ENCODE results near the gene LMBRD2.
"Not testable (repeated sequence)": the region's sequence is repeated elsewhere in the genome, so short reads cannot be mapped to it uniquely, and the experiment has no call there.

LMBRD2 gene

GRCh38 chr5:36151434-36152323 is at the start of gene LMBRD2, which contains the start of gene SKP2:
LMBRD2 (minus strand) TSS chr5:36151887; CDS start chr5:36143349, 8,538 bp downstream.
SKP2 (plus strand) TSS chr5:36152111; CDS start chr5:36152263, 152 bp downstream.
- DNase-seq: peak; percentile 100

DNA sequence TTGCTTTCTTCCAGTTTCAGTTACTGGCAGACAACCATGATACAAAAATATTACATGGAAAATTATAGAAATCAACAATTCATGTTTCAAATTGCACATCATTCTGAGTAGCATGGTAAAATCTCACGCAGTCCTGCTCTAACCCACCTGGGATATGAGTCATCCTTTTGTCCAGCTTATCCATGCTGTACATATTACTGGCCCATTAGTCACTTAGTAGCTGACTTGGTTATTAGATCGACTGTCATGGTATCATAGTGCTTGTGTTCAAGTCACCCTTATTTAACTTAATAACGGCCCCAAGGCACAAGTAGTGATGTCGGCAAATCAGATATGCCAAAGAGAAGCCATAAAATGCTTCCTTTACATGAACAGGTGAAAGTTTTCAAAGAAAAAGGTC is 48.8 kb upstream of the LMBRD2 start:
- peak; percentile 31 for DNase-seq

DNA sequence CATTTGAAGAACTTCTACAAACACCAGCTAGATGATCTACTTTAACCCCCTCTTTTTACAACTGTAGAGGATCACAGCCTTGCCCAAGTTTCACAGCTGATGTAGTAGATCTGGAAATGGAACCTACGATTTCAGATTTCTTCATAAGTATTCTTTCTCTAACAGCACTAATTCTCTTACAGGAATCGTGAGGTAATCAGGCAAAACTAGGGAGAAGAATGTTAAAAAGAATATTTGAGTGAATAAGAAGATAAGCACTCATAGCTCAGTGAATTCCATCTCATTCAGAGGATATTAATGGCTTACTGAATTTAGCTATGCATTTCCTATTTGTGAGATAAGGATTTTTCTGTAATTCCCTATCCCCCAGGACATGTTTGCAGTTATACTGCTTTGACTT is 47.9 kb upstream of the LMBRD2 start:
- DNase-seq: no peak

DNA sequence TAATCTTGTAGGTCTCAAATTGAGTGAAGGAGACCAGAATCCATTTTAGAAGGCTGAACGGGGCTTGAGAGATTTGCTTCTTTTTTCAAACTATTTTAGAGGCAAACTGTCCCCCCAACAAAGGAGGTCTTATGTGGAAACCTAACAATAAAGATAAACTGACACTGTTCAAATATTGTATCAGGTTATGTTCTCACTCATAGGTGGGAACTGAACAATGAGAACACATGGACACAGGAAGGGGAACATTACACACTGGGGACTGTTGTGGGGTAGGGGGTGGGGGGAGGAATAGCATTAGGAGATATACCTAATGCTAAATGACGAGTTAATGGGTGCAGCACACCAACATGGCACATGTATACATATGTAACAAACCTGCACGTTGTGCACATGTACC is 47.1 kb upstream of the LMBRD2 start:
- peak; percentile 31 for DNase-seq

- DNase-seq: no peak
Observed at GRCh38 chr5:36198281-36198680, 46.6 kb upstream of the LMBRD2 start.

DNA sequence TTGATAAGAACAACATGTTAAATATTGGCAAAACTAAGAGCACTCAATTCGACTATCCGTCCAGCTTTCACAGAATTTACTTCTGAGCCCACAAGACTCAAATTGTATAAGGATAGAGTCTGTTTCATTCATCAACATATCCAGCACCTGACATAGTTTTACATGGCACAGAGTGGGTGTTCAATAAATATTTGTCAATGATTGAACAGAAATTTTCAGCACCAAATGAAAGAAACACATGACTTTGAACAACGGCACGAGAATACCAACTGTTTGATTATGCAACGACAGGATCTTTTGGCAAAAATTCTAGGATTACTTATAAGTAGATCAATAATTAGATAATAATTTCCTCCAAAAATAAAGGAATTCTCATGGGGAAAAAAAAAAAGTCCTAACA is 42.1 kb upstream of the LMBRD2 start:
- DNase-seq: no peak

DNA sequence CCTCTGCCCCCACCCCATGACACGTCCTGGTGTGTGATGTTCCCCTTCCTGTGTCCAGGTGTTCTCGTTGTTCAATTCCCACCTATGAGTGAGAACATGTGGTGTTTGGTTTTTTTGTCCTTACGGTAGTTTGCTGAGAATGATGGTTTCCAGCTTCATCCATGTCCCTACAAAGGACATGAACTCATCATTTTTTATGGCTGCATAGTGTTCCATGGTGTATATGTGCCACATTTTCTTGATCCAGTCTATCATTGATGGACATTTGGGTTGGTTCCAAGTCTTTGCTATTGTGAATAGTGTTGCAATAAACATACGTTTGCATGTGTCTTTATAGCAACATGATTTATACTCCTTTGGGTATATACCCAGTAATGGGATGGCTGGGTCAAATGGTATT is 32.7 kb upstream of the LMBRD2 start:
- DNase-seq: not testable (repeated sequence)

GRCh38 chr5:36181774-36182173 is 30.1 kb upstream of the LMBRD2 start:
- no peak for DNase-seq

DNA sequence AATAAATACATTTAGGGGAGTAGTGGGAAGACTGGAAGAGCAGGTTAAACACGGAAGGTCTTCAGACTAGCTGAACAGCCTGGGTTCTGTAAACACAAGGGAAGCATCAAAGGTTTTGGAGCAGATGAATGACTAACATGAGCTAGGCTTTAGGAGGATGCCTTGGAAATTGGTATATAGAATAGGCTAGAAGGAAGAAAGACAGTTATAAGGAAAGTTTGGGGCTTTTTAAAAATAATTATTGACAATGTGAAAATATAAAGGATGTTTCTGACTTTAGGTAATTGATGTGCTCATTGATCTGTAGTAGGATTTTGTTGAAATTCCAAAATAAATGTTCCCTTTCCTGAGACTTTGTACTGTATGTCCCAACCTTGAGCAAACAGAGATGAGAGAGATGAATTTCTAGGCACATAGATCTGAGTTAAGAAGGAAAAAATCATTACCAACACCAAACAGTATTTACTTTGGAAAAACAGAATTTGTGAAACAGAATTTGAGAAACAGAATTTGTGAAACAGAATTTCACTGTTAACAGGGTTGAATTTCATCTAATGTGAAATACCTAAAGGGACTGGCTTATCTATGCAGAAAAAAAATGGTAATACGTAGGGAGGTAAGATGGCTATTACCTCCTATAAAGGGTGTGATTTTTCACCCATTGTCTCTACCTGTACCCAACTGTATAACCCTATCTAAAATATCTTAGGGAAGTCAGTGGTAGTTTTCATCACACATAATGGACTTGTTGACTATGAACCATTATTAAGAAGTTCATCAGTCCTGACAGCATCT is 29.1 kb upstream of the LMBRD2 start:
- no peak for DNase-seq

GRCh38 chr5:36179950-36180349 is 28.3 kb upstream of the LMBRD2 start:
- no peak for DNase-seq

DNA sequence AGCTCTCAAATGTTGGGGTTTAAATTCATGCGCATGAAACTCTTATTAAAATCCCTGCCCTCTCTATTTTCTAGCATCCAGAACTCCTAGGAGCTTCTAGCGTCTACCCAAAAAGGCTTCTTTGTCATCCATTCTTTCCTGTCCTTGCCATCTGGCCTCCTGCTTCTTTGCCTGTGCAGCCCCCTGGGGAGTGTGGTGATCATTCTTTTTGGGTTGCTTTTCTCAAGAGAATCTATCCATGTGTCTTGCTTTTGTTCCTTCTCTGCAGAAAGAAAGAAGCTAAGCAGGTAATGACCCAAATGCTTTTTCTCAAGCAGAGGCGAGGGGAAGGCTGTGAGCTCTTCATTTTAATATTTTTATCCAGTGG is 26.8 kb upstream of the LMBRD2 start:
- no peak for DNase-seq

GRCh38 chr5:36177715-36178523 is 26.2 kb upstream of the LMBRD2 start:
- peak; percentile 53 for DNase-seq

- no peak for DNase-seq
Observed at GRCh38 chr5:36177154-36177553, 25.5 kb upstream of the LMBRD2 start.

GRCh38 chr5:36175043-36175442 is 23.4 kb upstream of the LMBRD2 start:
- DNase-seq: no peak

GRCh38 chr5:36174119-36174518 is 22.4 kb upstream of the LMBRD2 start:
- no peak for DNase-seq

- no peak for DNase-seq
Observed at GRCh38 chr5:36173426-36173825, 21.7 kb upstream of the LMBRD2 start.

- no peak for DNase-seq
Observed at GRCh38 chr5:36172599-36172998, 20.9 kb upstream of the LMBRD2 start.

- no peak for DNase-seq
Observed at GRCh38 chr5:36170832-36171424, 19.2 kb upstream of the LMBRD2 start.

DNA sequence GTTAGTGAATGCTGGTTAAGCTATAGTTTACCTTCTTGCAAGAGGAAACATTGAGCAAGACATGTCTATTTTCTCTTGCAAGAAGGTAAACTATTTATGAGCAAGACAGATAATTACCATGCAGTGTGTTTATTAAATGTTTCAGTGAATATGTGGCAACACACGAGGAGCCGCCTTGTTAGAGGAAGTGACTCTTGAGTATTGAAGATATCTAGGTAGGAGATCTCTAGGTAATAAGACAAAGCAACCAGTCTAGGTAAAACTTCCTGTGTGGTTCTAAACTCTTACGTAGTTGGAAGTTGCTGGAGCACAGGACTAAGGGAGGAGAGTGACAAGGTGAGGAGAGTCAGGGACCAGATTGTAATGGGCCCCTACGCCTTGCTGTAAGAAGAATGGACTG is 17.1 kb upstream of the LMBRD2 start:
- no peak for DNase-seq

- no peak for DNase-seq
Observed at GRCh38 chr5:36164461-36164860, 12.8 kb upstream of the LMBRD2 start.

DNA sequence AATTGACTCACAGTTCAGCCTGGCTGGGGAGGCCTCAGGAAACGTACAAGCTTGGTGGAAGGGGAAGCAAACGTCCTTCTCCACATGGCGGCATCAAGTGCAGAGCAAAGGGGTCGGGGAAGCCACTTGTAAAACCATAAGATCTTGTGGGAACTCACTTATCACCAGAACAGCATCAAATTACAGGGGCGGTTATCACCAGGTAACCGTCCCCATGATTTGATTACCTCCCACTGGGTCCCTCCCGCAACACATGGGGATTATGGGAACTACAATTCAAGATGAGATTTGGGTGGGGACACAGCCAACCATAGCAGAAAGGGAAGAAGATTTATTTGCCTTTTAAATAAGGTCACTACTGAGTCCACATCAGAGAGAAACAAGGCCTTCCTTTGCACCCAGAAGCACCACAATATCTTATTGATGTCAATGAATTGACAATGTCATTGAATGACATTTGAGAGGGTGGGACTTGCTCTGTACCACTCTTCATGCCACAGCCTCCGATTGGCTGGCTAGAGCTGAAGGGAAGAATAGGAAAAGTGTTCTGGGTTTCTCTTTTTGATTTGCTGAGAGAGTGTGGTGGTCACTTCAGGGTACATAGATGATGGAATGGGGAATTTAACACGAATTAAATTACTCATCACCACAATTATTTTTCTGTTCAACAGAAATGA is 11.3 kb upstream of the LMBRD2 start:
- no peak for DNase-seq

DNA sequence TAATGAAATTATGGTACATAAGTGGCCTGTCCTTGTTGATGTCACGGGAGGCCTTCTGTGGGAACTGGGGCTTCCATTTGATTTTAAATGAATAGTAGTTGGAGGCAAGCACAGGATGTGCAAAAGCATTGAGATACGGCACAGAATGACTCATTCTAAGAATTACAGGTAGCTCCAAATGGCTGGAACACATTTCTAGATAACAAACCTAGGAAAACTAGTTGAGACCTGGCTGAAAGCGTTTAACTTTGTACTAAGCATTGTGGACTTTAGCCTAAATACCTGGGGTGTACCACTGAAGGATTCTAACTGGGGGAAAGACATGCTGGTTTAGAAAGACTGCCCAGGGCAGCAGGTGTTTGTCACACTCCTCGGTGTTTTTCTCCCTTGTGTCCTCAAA is 9.7 kb upstream of the LMBRD2 start:
- no peak for DNase-seq

Measured in NCI-H69 (cell line).